Right lobe of liver (tissue), 6 donors: ENCODE data around the gene TOE1. TPM values are rescaled to one million over a fixed set of nuclear protein-coding genes. Genes with fewer than 3 reads are reported as not detected.
"Not testable (repeated sequence)": the region's sequence is repeated elsewhere in the genome, so short reads cannot be mapped to it uniquely, and the experiment has no call there.

ENCODE experiments used
- ATAC-seq, 4 donors: fragments of 200-7000 bp; cut with Tn5 transposase; one replicate each; pipeline ENCODE4 v1.9.1; 2020; ENCODE audit warnings: mild to moderate bottlenecking in 4 of 4, moderate library complexity in 4 of 4
- DNase-seq, 3 donors: peaks; one replicate each; pipeline ENCODE4 v3.0.0-alpha.2; 2020
- H3K27ac ChIP-seq, 3 donors: fragments of 200-600 bp; one replicate each; pipeline ENCODE4 v1.8.0; 2022
- H3K27me3 ChIP-seq, 2 donors: fragments of 200-600 bp; one replicate each; pipeline ENCODE4 v1.8.0; 2022
- H3K36me3 ChIP-seq, 4 donors: fragments of 200-600 bp; sonication (generic) in 1 of 4; one replicate each; pipeline versions ENCODE4 v1.5.1 to v1.8.0; 2017 to 2022; ENCODE audit warnings: control low read depth in 1 of 4
- H3K4me1 ChIP-seq, 4 donors: fragments of 200-600 bp; sonication (generic) in 1 of 4; one replicate each; pipeline versions ENCODE4 v1.5.1 to v1.8.0; 2017 to 2022; ENCODE audit warnings: control low read depth in 1 of 4
- H3K4me3 ChIP-seq, 3 donors: fragments of 200-600 bp; one replicate each; pipeline ENCODE4 v1.8.0; 2022
- H3K9me3 ChIP-seq, 4 donors: fragments of 200-600 bp; sonication (generic) in 1 of 4; one replicate each; pipeline versions ENCODE4 v1.5.1 to v1.8.0; 2017 to 2022; ENCODE audit warnings: control low read depth in 1 of 4
- CTCF ChIP-seq, 4 donors: fragments of 200-600 bp in 3 of 4; fragments of 450-650 bp in 1 of 4; IDR thresholded peaks; one replicate each; pipeline versions ENCODE4 v1.5.1 to v1.8.0; 2016 to 2022; ENCODE audit warnings: antibody characterized with exemption in 4 of 4, mild to moderate bottlenecking in 2 of 4
- POLR2A ChIP-seq: fragments of 450-650 bp; IDR thresholded peaks from one replicate; pipeline ENCODE4 v1.6.1; 2017; ENCODE audit warnings: antibody characterized with exemption, mild to moderate bottlenecking
- WGBS: methylation state at CpG from one replicate; pipeline ENCODE4 v1.1.6; 2018; ENCODE audit warnings: low coverage, low lambda C conversion rate; ENCODE audit not compliant: insufficient coverage; ENCODE audit errors: missing lambda C conversion rate; 5-methylcytosine and 5-hydroxymethylcytosine counted together
- intact Hi-C, 2 donors: fragments of 100-400 bp; cut with DNase I; formaldehyde crosslinking; loops; one replicate each; pipeline versions ENCODE4 v1.11.2 to v1.14.1; 2022
- total RNA-seq, 6 experiments: library from RNA; depleted of rRNA in 2 of 6; stranded (reverse); fragments of >200 nt in 2 of 6; fragmentation: NEBNext Ultra II Directional in 3 of 6; extraction: Animal tissue kit (Norgen Biotek cat#: 25700) in 3 of 6; gene quantifications; one replicate each; pipeline versions ENCODE4 v1.1.0 to v1.2.4, GENCODE V29; 2016 to 2023
- donor health status: DM: no; HTN: yes; CAD: no.
- donor health status: DM: no; HTN: no; CAD: no.
- donor health status: DM: no; HTN: no; CAD: no.
- donor health status: DM: no; HTN: yes; CAD: no.
- donor health status: DM: no; HTN: yes; CAD: no.

The TOE1 gene
- total RNA-seq, 6 experiments from 2014 or later: 3.2 to 7.7 (median 4.4) TPM

- DNase-seq: no peak
- intact Hi-C loops: no loop called here
- WGBS: 30% methylated on average over 1 of the region's 1 CpG
- Histone ChIP-seq H3K27ac (no peak overlapping the region), H3K4me1 (peaks cover 0 to 8% (median 0%) of the 10 kb centered on the region in 4 donors), H3K36me3 (no peaks in the 10 kb centered on the region), H3K9me3 (no peaks in the 10 kb centered on the region), H3K27me3 (no peaks in the 10 kb centered on the region), H3K4me3 (no peak overlapping the region)
- TF ChIP-seq POLR2A: no peak
- TF ChIP-seq CTCF (IDR thresholded peaks at IDR 0.05): no peak
- peak in 2 of 4 donors; percentile 38 to 46 for ATAC-seq
These were observed 40.8 kb downstream of the TOE1 start for GRCh38 chr1:45380730-45381129.

GRCh38 chr1:45381243-45381642 is 41.3 kb downstream of the TOE1 start:
- 59% methylated on average over 2 of the region's 2 CpGs for WGBS
- no peak overlapping the region for H3K4me3 ChIP-seq
- H3K9me3 ChIP-seq: no peaks in the 10 kb centered on the region
- DNase-seq (no peak), ATAC-seq (no peak)
- intact Hi-C loops: no loop called here
- H3K4me1 ChIP-seq: peaks cover 0 to 8% (median 0%) of the 10 kb centered on the region in 4 donors
- H3K27ac ChIP-seq: no peak overlapping the region
- TF ChIP-seq POLR2A: no peak
- TF ChIP-seq CTCF (IDR thresholded peaks at IDR 0.05): no peak
- H3K36me3 ChIP-seq: no peaks in the 10 kb centered on the region
- no peaks in the 10 kb centered on the region for H3K27me3 ChIP-seq

GRCh38 chr1:45383191-45383590 is 43.2 kb downstream of the TOE1 start:
- peaks cover 0 to 8% (median 0%) of the 10 kb centered on the region in 4 donors for H3K4me1 ChIP-seq
- H3K36me3 ChIP-seq: no peaks in the 10 kb centered on the region
- no peak for DNase-seq
- intact Hi-C loops: no loop called here
- TF ChIP-seq POLR2A: no peak
- TF ChIP-seq CTCF (IDR thresholded peaks at IDR 0.05): no peak
- H3K4me3 ChIP-seq: no peak overlapping the region
- H3K9me3 ChIP-seq: no peaks in the 10 kb centered on the region
- no peak overlapping the region for H3K27ac ChIP-seq
- ATAC-seq: no peak
- WGBS: 92% methylated on average over 1 of the region's 1 CpG
- no peaks in the 10 kb centered on the region for H3K27me3 ChIP-seq

GRCh38 chr1:45384213-45384612 is 44.2 kb downstream of the TOE1 start:
- H3K4me1 ChIP-seq, intact Hi-C loops, H3K9me3 ChIP-seq, DNase-seq, H3K27ac ChIP-seq, H3K36me3 ChIP-seq, H3K4me3 ChIP-seq, H3K27me3 ChIP-seq, ATAC-seq: not testable (repeated sequence)
- 76% methylated on average over 4 of the region's 4 CpGs for WGBS

- intact Hi-C loops: no loop called here
- WGBS: 86% methylated on average over 3 of the region's 3 CpGs
- TF ChIP-seq CTCF (IDR thresholded peaks at IDR 0.05) (no peak), POLR2A (no peak)
- H3K9me3 ChIP-seq: no peaks in the 10 kb centered on the region
- H3K27ac ChIP-seq: no peak overlapping the region
- H3K27me3 ChIP-seq: no peaks in the 10 kb centered on the region
- ATAC-seq (no peak), DNase-seq (no peak)
- peaks cover 0 to 8% (median 0%) of the 10 kb centered on the region in 4 donors for H3K4me1 ChIP-seq
- H3K36me3 ChIP-seq: no peaks in the 10 kb centered on the region
- H3K4me3 ChIP-seq: no peak overlapping the region
These were observed 45.3 kb downstream of the TOE1 start for GRCh38 chr1:45385302-45385701.
